B cell (primary cell): ENCODE results near the gene SCUBE1. TPM values are rescaled to one million over a fixed set of nuclear protein-coding genes. Genes with fewer than 3 reads are reported as not detected.

ENCODE experiments used
- ATAC-seq: fragments of 200-7000 bp; cut with Tn5 transposase; one replicate; pipeline ENCODE4 v1.10.0; 2021; ENCODE audit warnings: low read depth, mild to moderate bottlenecking, moderate number of reproducible peaks, moderate library complexity
- CTCF ChIA-PET: fragments of 350-600 bp; sonication (Branson Sonifier 250); formaldehyde crosslinking; loops from one replicate; lab custom pipeline; 2021; ENCODE audit warnings: antibody characterized with exemption, inconsistent platforms; lab: Charles Lee
- POLR2A ChIA-PET: fragments of 350-600 bp; sonication (Branson Sonifier 250); formaldehyde crosslinking; loops from one replicate; lab custom pipeline; 2021; ENCODE audit warnings: antibody characterized with exemption; lab: Charles Lee
- DNase-seq: peaks from one replicate; pipeline ENCODE4 v3.0.0; 2013
- H2AFZ ChIP-seq: 2 replicates; pipeline ENCODE4 v1.6.1; 2012; ENCODE audit warnings: mild to moderate bottlenecking, low read depth, low read length; ENCODE audit not compliant: insufficient read depth, poor library complexity, severe bottlenecking
- H3K27ac ChIP-seq, 2 donors: 1 replicate in 1 of 2; 2 replicates in 1 of 2; pipeline ENCODE4 v1.5.1; 2012 to 2013; ENCODE audit warnings: low read length in 2 of 2, mild to moderate bottlenecking in 2 of 2, moderate library complexity in 1 of 2
- H3K27me3 ChIP-seq, 4 experiments: fragments of 200-600 bp in 1 of 4; sonication (generic) in 1 of 4; replicated peaks in 1 of 4; 1 replicate in 2 of 4; 2 replicates in 2 of 4; pipeline versions ENCODE4 v1.6.1 to v1.7.0; 2013 to 2016; ENCODE audit warnings: low read length in 3 of 4, mild to moderate bottlenecking in 2 of 4, mixed read lengths in 1 of 4, moderate library complexity in 1 of 4; ENCODE audit not compliant: insufficient read depth in 4 of 4, control insufficient read depth in 3 of 4; ENCODE audit errors: control extremely low read depth in 1 of 4
- H3K36me3 ChIP-seq, 2 experiments: replicated peaks in 1 of 2; 1 replicate in 1 of 2; 2 replicates in 1 of 2; pipeline versions ENCODE4 v1.6.1 to v1.7.1; 2013; ENCODE audit warnings: low read length in 1 of 2; ENCODE audit not compliant: insufficient read depth in 2 of 2, control insufficient read depth in 1 of 2; ENCODE audit errors: control extremely low read depth in 1 of 2, extremely low read depth in 1 of 2
- H3K4me1 ChIP-seq, 2 donors: fragments of 200-600 bp in 1 of 2; sonication (generic) in 1 of 2; 1 replicate in 1 of 2; 2 replicates in 1 of 2; pipeline versions ENCODE4 v1.5.1 to v1.6.1; 2013 to 2017; ENCODE audit warnings: low read length in 2 of 2; ENCODE audit not compliant: control insufficient read depth in 2 of 2, insufficient read depth in 2 of 2
- H3K4me2 ChIP-seq: replicated peaks from 2 replicates; pipeline ENCODE3; 2012; ENCODE audit warnings: mild to moderate bottlenecking, low read depth, low read length; ENCODE audit not compliant: poor library complexity, severe bottlenecking
- H3K4me3 ChIP-seq, 5 experiments: fragments of 200-600 bp in 1 of 5; sonication (generic) in 1 of 5; 1 replicate in 3 of 5; 2 replicates in 2 of 5; pipeline versions ENCODE4 v1.5.1 to v1.7.0; 2011 to 2016; ENCODE audit warnings: low read length in 4 of 5, mild to moderate bottlenecking in 4 of 5, low read depth in 2 of 5, control low read depth in 1 of 5, moderate library complexity in 1 of 5; ENCODE audit not compliant: insufficient read depth in 1 of 5; ENCODE audit errors: control extremely low read depth in 1 of 5, extremely low read depth in 1 of 5
- H3K79me2 ChIP-seq: fragments of 200-600 bp; sonication (generic); one replicate; pipeline ENCODE4 v1.6.0; 2016; ENCODE audit warnings: low read length; ENCODE audit not compliant: control insufficient read depth, insufficient read depth
- H3K9ac ChIP-seq: fragments of 200-600 bp; sonication (generic); 2 replicates; pipeline ENCODE4 v1.6.1; 2017; ENCODE audit warnings: mild to moderate bottlenecking, low read length, moderate library complexity
- H3K9me3 ChIP-seq, 3 donors: one replicate each; pipeline versions ENCODE4 v1.6.1 to v1.7.1; 2013; ENCODE audit warnings: low read length in 2 of 3; ENCODE audit not compliant: control insufficient read depth in 2 of 3, insufficient read depth in 1 of 3; ENCODE audit errors: control extremely low read depth in 1 of 3
- H4K20me1 ChIP-seq: 2 replicates; pipeline ENCODE4 v1.6.0; 2012; ENCODE audit warnings: mild to moderate bottlenecking, low read length; ENCODE audit not compliant: insufficient read depth, control insufficient read depth, poor library complexity, severe bottlenecking
- H3K27ac Mint-ChIP-seq: one replicate; pipeline ENCODE4 v1.8.0; 2021; ENCODE audit warnings: mixed read lengths
- H3K27me3 Mint-ChIP-seq: one replicate; pipeline ENCODE4 v1.8.0; 2021; ENCODE audit warnings: mixed read lengths
- H3K4me1 Mint-ChIP-seq: one replicate; pipeline ENCODE4 v1.8.0; 2021; ENCODE audit warnings: mixed read lengths
- H3K4me3 Mint-ChIP-seq: one replicate; pipeline ENCODE4 v1.8.0; 2021; ENCODE audit warnings: mixed read lengths
- H3K9me3 Mint-ChIP-seq: one replicate; pipeline ENCODE4 v1.8.0; 2022; ENCODE audit warnings: mixed read lengths; ENCODE audit not compliant: insufficient read depth
- CTCF ChIP-seq: fragments of 200-600 bp; IDR thresholded peaks from one replicate; pipeline ENCODE4 v1.8.0; 2022; ENCODE audit warnings: antibody characterized with exemption, mild to moderate bottlenecking
- EZH2 ChIP-seq: IDR thresholded peaks from 2 replicates; pipeline ENCODE4 v1.6.1; 2012; ENCODE audit warnings: borderline replicate concordance, low read depth, mild to moderate bottlenecking, moderate library complexity, low read length; ENCODE audit not compliant: insufficient read depth, poor library complexity, severe bottlenecking
- WGBS: methylation state at CpG from one replicate; pipeline ENCODE4 v1.1.5; 2013; ENCODE audit warnings: missing lambda C conversion rate; ENCODE audit not compliant: insufficient coverage; 5-methylcytosine and 5-hydroxymethylcytosine counted together
- intact Hi-C: fragments of 100-400 bp; cut with micrococcal nuclease; formaldehyde crosslinking; loops from one replicate; pipeline ENCODE4 v1.10.0; 2022
- polyA plus RNA-seq: library from polyadenylated mRNA; depleted of rRNA; stranded (reverse); fragments of >200 nt; gene quantifications from 2 replicates; pipeline ENCODE4 v1.2.3, GENCODE V29; 2012
- total RNA-seq, 2 donors: library from RNA; stranded (reverse); fragments of 120-200 nt in 1 of 2; gene quantifications; 1 replicate in 1 of 2; 2 replicates in 1 of 2; pipeline versions ENCODE4 v1.2.3 to v1.2.4, GENCODE V29; 2013 to 2022

SCUBE1 gene
- total and polyA plus RNA-seq, 2 donors (not counting 1 experiment from before 2014, with no cell fraction given): not detected

GRCh38 chr22:43273902-43274484, 69.2 kb downstream of the SCUBE1 start:
- Histone ChIP-seq H3K4me3 (no peak overlapping the region), H3K36me3 (no peaks in the 10 kb centered on the region), H2AFZ (peak overlapping the region; percentile 28), H3K9me3 (no peaks in the 10 kb centered on the region), H3K9ac (no peak overlapping the region), H3K27ac (no peak overlapping the region), H3K4me1 (no peaks in the 10 kb centered on the region), H3K4me2 (no peak overlapping the region), H3K79me2 (no peaks in the 10 kb centered on the region), H4K20me1 (no peaks in the 10 kb centered on the region), H3K27me3 (no peaks in the 10 kb centered on the region)
- H3K9me3 Mint-ChIP-seq: no peaks in the 10 kb centered on the region
- no peak overlapping the region for H3K27ac Mint-ChIP-seq
- ATAC-seq: peak; percentile 17
- intact Hi-C loops: no loop called here
- no peaks in the 10 kb centered on the region for H3K4me1 Mint-ChIP-seq
- ChIA-PET POLR2A (no interaction called here), CTCF (interaction anchor here (0.9 to 3.9 kb wide), 6 partner anchors 8 to 1353 kb away, joined by 3 to 20 read pairs (median 3); no protein-coding TSS in a partner anchor)
- 26% methylated on average over 8 of the region's 9 CpGs for WGBS
- H3K4me3 Mint-ChIP-seq: no peak overlapping the region
- peaks cover 15% of the 10 kb centered on the region for H3K27me3 Mint-ChIP-seq
- peak; percentile 30 for TF ChIP-seq CTCF
- TF ChIP-seq EZH2: no peak
- peak; percentile 55 for DNase-seq

- Mint-ChIP-seq H3K27ac (no peak overlapping the region), H3K9me3 (no peaks in the 10 kb centered on the region)
Measured at GRCh38 chr22:43272869-43273318, 70.3 kb downstream of the SCUBE1 start.

More at GRCh38 chr22:43272869-43273318, 70.3 kb downstream of the SCUBE1 start:
- peaks cover 21% of the 10 kb centered on the region for H3K27me3 Mint-ChIP-seq
- H3K4me2 ChIP-seq: no peak overlapping the region
- intact Hi-C loops: no loop called here
- H3K27ac ChIP-seq: no peak overlapping the region
- WGBS: 91% methylated on average over 11 of the region's 12 CpGs
- no peak overlapping the region for H3K4me3 ChIP-seq
- CTCF ChIA-PET: interaction anchor here (0.8 to 3.9 kb wide), 4 partner anchors 9 to 76 kb away, joined by 3 to 20 read pairs (median 3); no protein-coding TSS in a partner anchor
- H3K4me1 Mint-ChIP-seq: no peaks in the 10 kb centered on the region
- H4K20me1 ChIP-seq: no peaks in the 10 kb centered on the region
- H3K79me2 ChIP-seq: no peaks in the 10 kb centered on the region
- no peak overlapping the region for H3K9ac ChIP-seq
- TF ChIP-seq EZH2: no peak
- TF ChIP-seq CTCF: no peak
- no peak overlapping the region for H2AFZ ChIP-seq
- ATAC-seq (no peak), DNase-seq (no peak)
- H3K4me1 ChIP-seq: no peaks in the 10 kb centered on the region
- POLR2A ChIA-PET: no interaction called here
- no peaks in the 10 kb centered on the region for H3K9me3 ChIP-seq
- no peaks in the 10 kb centered on the region for H3K36me3 ChIP-seq
- no peak overlapping the region for H3K4me3 Mint-ChIP-seq
- peaks cover 0 to 3% (median 0%) of the 10 kb centered on the region in 4 experiments for H3K27me3 ChIP-seq
